Measurements from ENCODE around the gene COX6A2.

DNA sequence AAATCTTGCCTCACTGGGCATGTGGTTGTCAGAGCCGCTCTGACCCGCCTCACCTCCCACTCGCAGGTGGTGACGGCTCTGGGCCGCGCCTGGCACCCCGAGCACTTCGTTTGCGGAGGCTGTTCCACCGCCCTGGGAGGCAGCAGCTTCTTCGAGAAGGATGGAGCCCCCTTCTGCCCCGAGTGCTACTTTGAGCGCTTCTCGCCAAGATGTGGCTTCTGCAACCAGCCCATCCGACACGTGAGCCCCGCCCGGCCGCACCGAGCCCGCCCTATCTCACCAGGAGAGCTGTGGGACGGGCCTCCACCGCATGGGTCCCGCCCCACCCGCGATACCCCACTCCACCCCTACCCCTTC is 47.8 kb upstream of the COX6A2 start:
- TF ChIP-seq ATF1 (CRISPR knock-in tag; IDR thresholded peaks at IDR 0.05) = no peak; the same call in 1 of the 2 replicates
- TF ChIP-seq, protein P1, sequence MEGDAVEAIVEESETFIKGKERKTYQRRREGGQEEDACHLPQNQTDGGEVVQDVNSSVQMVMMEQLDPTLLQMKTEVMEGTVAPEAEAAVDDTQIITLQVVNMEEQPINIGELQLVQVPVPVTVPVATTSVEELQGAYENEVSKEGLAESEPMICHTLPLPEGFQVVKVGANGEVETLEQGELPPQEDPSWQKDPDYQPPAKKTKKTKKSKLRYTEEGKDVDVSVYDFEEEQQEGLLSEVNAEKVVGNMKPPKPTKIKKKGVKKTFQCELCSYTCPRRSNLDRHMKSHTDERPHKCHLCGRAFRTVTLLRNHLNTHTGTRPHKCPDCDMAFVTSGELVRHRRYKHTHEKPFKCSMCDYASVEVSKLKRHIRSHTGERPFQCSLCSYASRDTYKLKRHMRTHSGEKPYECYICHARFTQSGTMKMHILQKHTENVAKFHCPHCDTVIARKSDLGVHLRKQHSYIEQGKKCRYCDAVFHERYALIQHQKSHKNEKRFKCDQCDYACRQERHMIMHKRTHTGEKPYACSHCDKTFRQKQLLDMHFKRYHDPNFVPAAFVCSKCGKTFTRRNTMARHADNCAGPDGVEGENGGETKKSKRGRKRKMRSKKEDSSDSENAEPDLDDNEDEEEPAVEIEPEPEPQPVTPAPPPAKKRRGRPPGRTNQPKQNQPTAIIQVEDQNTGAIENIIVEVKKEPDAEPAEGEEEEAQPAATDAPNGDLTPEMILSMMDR (IDR thresholded peaks at IDR 0.05) = no peak
- TF ChIP-seq, protein P2, sequence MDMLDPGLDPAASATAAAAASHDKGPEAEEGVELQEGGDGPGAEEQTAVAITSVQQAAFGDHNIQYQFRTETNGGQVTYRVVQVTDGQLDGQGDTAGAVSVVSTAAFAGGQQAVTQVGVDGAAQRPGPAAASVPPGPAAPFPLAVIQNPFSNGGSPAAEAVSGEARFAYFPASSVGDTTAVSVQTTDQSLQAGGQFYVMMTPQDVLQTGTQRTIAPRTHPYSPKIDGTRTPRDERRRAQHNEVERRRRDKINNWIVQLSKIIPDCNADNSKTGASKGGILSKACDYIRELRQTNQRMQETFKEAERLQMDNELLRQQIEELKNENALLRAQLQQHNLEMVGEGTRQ (CRISPR knock-in tag; IDR thresholded peaks at IDR 0.05) = peak; percentile 41; the same call in 1 of the 2 replicates
- no peak for TF ChIP-seq ZNF263 (CRISPR knock-in tag; IDR thresholded peaks at IDR 0.05; ENCODE audit: low read depth)
- no peak for TF ChIP-seq SP1 (CRISPR knock-in tag; conservative IDR thresholded peaks at IDR 0.05)
- TF ChIP-seq, protein P3, sequence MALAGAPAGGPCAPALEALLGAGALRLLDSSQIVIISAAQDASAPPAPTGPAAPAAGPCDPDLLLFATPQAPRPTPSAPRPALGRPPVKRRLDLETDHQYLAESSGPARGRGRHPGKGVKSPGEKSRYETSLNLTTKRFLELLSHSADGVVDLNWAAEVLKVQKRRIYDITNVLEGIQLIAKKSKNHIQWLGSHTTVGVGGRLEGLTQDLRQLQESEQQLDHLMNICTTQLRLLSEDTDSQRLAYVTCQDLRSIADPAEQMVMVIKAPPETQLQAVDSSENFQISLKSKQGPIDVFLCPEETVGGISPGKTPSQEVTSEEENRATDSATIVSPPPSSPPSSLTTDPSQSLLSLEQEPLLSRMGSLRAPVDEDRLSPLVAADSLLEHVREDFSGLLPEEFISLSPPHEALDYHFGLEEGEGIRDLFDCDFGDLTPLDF (CRISPR knock-in tag; IDR thresholded peaks at IDR 0.05) = no peak
- no peak for TF ChIP-seq ZNF671 (CRISPR knock-in tag; IDR thresholded peaks at IDR 0.05)
- TF ChIP-seq JUN (CRISPR knock-in tag; IDR thresholded peaks at IDR 0.05) = no peak
- 0 out of 2 replicates have a peak, but pooled peaks have one; percentile 26 for TF ChIP-seq RELA (CRISPR knock-in tag; IDR thresholded peaks at IDR 0.05; ENCODE audit: borderline replicate concordance)
